Hippocampal formation (tissue), 2 donors: ENCODE data around the gene TMEM242.

Source experiments
- DNase-seq, 2 donors: peaks; one replicate each; lab custom pipeline; 2025; lab: John Stamatoyannopoulos, UW

Gene TMEM242

DNA sequence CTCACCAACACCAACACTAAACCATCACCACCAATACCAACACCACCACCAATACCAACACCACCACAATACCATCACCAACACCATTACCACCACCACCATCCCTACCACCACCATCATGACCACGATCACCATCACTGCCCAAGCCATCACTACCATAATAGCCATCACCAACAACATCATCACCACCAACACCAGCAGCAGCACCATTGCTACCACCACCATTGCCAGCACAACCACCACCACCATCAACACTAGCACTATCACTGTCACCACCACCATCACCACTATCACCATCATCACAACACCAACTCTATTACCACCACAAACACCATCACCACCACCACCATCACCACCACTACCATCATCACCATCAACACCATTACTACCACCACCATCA, 53.0 kb downstream of the TMEM242 start:
- DNase-seq = no peak

DNA sequence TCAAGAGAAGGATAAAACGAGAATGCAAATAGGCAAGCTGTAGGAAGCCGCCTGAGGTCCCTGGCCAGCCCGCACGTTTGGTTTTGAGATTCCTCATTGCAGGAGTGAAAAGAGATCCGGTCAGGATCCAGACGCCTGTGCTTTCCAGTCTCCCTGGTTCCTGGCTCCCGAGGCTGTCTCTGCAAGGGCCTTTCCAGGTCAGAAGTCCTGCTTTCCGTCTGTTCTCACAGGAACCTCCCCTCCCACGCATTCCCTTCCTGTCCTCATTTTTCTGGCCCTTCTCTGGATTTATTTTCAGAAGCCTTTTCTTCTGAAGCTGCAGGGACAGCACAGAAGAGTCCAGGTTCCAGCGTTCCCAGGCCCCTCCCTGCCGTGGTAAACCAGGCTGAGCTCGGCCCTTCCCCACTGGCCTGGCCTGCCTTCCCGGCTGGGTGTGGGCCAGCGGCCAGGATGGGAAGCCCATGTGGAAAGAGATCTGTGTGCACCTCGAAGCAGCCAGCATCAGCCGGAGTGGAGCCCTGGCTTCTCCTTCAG, 54.0 kb downstream of the TMEM242 start:
- no peak for DNase-seq

- no peak for DNase-seq
Measured at GRCh38 chr6:157268835-157269234, 54.5 kb downstream of the TMEM242 start.

GRCh38 chr6:157268396-157268795, 54.9 kb downstream of the TMEM242 start:
- no peak for DNase-seq

GRCh38 chr6:157267654-157268053, 55.7 kb downstream of the TMEM242 start:
- DNase-seq = no peak

- DNase-seq = no peak
Measured at GRCh38 chr6:157267109-157267611, 56.2 kb downstream of the TMEM242 start.

- DNase-seq = no peak
Measured at GRCh38 chr6:157266274-157267101, 56.8 kb downstream of the TMEM242 start.

DNA sequence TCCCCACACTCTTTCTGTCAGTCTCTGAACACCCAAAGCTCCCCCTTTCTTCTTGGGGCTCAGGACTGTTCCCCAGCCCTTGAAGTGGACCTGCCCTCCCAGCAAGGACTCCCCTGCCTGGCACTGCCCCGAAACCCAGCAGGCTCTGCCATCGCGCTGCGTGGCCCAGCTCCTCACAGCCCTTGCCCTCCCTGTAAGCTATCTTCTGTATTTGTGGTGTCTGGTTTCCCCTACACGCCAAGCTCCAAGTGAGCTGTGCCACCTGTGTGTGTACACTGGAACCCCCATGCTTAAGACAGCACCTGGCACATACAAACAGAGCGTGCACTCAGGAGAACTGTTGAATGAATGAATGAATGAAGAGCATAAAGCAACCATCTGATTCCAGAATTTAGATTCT, 57.7 kb downstream of the TMEM242 start:
- no peak for DNase-seq

GRCh38 chr6:157265186-157265585, 58.1 kb downstream of the TMEM242 start:
- DNase-seq = no peak

DNA sequence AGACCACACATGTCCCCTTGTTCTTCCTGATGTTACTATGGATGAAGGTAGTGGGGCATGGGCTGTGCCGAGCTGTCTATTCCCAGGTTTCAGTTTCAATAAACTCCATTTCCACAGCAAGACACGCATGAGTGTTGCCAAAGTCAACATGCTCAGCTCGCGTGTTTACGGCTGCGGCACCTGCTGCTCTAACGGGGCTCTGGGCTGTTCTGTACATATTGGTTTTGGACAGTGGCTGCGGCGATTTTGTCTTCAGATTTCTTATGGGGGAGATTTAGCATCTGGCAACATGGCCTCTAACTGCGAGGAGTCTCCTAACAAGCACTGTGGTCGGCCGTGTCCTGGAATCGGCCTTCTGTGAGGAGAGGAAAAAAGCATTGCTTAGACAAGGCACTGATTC, 58.6 kb downstream of the TMEM242 start:
- DNase-seq = no peak

GRCh38 chr6:157263881-157264397, 59.4 kb downstream of the TMEM242 start:
- no peak for DNase-seq

GRCh38 chr6:157263146-157263545, 60.2 kb downstream of the TMEM242 start:
- DNase-seq = no peak

- no peak for DNase-seq
Measured at GRCh38 chr6:157261606-157262005, 61.7 kb downstream of the TMEM242 start.

GRCh38 chr6:157260735-157261410, 62.4 kb downstream of the TMEM242 start:
- no peak for DNase-seq

DNA sequence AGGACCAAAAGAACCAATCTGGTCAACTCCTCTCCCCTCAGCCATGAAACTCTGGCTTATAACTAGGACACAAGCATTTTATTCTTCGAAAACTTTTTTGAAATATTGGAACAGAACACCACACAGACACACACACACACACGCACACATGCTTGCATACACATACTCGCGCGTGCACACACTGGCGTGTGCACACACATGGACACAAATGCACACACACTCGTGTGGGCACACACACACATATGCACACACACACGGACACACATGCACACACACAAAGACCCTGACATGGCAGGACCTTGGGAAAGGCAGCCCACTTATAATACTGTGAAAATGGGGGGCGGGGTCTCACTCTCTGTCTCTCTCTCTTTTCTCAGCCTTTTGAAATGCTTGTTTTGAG, 63.9 kb downstream of the TMEM242 start:
- DNase-seq = no peak

DNA sequence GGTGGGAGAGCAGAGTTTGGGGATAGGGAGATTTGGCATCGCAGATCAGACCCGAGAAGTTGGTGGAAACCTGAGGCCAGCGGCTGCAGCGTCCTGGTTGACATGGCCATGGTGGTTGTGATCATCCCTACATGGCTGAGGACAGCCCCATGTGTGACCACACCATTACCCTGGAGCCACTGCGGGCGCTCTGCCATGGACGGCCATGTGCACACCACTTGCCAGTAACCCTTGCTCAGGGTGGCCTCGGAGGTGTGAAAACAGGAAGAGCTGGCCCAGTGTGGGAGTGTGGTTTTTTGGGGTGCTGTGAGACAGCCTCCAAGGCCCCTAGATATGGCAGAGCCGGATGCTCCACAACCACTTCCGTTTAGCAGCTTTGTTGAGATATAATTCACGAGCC, 64.4 kb downstream of the TMEM242 start:
- DNase-seq = no peak

- DNase-seq = no peak
Measured at GRCh38 chr6:157255079-157255478, 68.2 kb downstream of the TMEM242 start.

DNA sequence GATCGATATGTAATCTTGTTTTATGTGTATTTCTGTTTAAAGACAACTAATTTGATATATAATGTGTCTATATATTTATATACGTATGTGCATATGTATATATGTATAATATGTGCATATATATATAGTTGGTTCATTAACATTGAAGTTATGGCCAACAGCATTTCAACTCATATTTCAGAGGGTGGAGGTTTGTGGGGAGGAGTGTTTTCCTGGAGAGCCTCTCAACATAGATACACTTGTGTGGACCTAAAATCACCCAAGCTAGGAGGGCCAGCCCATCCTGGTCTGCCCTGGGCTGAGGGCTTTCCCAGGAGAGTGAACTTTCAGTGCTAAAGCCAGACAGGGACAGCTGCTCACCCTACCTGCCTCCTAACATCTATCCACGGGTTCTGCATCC, 68.8 kb downstream of the TMEM242 start:
- no peak for DNase-seq

DNA sequence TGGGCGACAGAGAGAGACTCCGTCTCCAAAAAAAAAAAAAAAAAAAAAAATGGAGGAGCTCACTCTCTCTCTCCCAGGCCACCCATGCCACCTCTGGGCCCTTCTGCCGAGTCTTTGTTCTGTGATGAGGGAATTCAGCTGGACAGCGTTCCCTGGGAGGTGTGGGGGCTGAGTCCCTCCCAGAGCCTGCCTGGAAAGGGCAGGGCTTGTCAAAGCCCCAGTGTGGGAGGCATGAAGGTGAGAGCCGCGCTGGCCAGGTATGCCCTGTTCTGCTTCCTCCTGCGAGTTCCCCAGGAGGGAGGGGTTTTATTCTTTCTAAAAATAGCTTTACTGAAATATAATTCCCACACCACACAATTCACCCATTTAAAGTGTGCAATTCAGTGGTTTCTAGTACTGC, 69.6 kb downstream of the TMEM242 start:
- DNase-seq = no peak

- no peak for DNase-seq
Measured at GRCh38 chr6:157253017-157253416, 70.3 kb downstream of the TMEM242 start.

DNA sequence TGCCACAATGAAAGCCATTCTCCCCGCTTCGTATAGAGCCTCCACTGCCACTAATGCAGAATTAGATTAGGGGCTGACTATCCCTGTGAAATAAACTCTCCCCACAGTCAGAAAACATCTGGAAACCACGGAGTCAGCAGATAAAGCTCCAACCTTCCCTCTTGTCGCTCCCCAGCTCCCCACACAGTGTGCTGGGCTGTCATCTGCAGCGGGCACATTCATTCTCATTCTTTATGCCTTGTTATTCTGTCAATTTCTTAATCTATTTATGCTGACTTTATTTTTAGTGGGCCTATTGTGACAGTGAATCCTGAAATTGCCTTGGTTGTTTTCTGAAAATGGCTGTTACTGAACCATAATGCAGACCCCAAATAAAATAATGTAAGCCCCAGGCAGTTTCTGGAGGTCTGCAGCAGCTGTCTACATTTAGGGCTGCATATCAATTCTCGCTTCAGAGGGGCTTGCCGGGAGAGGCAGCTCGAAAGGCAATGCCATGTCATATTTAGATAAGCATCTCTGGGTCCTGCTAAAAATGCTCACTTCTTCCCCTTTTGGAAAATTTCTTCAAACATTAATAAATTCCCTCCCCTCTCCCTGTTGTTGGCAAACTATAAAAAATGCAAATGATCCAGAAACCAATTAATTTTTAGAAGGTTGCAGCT, 71.6 kb downstream of the TMEM242 start:
- no peak for DNase-seq

GRCh38 chr6:157249826-157250225, 73.5 kb downstream of the TMEM242 start:
- DNase-seq = no peak
